ENCODE measurements around the gene DNAJC9. TPM values are rescaled to one million over a fixed set of nuclear protein-coding genes. Genes with fewer than 3 reads are reported as not detected.

The DNAJC9 gene
- total RNA-seq, 1 donor from 2014 or later, result 44.1 TPM

Other genes with a start within 250 kb of the DNAJC9 start
- gene P4HA1, start 150.4 kb downstream of the DNAJC9 start, total RNA-seq, result 69.3 and 94.1 TPM in 2 replicates
- gene NUDT13, start 136.8 kb downstream of the DNAJC9 start, total RNA-seq, result 1.2 and 1.3 TPM in 2 replicates
- gene ECD, start 79.2 kb downstream of the DNAJC9 start, total RNA-seq, result 29.9 and 33.3 TPM in 2 replicates
- gene FAM149B1, start 79.1 kb downstream of the DNAJC9 start, total RNA-seq, result 27.4 and 32.2 TPM in 2 replicates
- gene MRPS16, start 5.4 kb upstream of the DNAJC9 start, total RNA-seq, result 80.8 and 95.5 TPM in 2 replicates
- 0.13 and 0.28 TPM in 2 replicates for gene CFAP70, start 111.6 kb upstream of the DNAJC9 start, total RNA-seq
- gene ANXA7, start 166.8 kb upstream of the DNAJC9 start, total RNA-seq, result 106 and 131 TPM in 2 replicates
- gene MSS51, start 186.3 kb upstream of the DNAJC9 start, total RNA-seq, result 0.59 and 0.78 TPM in 2 replicates
- 12.7 and 12.9 TPM in 2 replicates for gene PPP3CB, start 248.8 kb upstream of the DNAJC9 start, total RNA-seq

Measured in pulmonary artery endothelial cell (primary cell).